ENCODE data around the gene CLASRP.

DNA sequence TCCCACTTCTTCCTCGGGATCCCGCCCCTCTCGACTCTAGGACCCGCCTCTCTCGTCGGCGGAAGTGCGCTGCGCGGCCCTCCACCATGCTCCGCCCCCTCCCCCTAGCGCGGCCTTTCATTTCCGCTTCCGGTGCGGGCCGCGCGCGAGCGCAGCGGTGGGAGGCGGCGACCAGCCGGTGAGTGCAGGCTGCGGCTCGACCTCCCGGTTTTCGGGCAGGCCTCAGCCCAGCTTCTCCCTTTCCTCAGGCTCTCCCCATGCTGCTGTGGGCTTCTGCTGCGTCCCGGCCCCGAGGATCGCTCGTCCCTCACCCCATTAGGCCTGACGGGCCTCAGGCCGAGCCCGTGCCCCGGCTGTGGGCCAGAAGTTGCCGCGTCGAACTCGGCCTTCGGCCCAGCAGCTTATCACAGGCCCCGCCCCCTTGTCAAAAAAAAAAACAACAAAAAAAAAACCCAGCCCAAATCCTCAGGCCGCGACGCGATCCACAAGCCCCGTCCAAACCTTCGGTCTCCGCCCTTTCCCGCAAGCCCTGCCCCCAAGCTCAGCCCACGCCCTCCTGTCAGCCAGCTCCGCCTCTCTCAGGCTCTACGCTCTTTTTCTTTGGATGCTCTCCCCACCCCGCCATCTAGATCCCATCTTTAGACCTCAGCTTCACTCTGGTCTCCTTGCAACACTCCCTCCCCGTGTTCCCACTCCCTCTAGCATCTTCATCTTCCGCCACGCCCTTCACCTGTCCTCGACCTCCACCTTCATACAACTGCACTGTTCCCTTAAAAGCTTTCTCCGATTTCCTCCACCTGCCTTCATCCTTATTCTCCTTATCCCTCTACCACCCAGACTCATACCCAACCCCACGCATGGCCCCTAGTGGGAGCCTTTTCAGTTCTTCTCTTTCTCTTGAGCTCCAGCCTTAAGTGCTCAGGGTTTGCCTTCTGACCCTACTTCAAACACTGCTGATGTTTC, at the start of gene CLASRP:
- TF ChIP-seq CTCF (IDR thresholded peaks at IDR 0.05 in 4 of 5, conservative IDR thresholded peaks at IDR 0.05 in 1 of 5) (no peak), POLR2A (IDR thresholded peaks at IDR 0.05) (peak; percentile 94 to 98)

Data from gastrocnemius medialis (tissue), 4 donors.